Brain microvascular endothelial cell (primary cell): Measurements from ENCODE around the gene C1orf50.

Source experiments
- DNase-seq: peaks from one replicate; pipeline ENCODE4 v3.0.0-alpha.2; 2020
- H3K27ac ChIP-seq: fragments of 250-450 bp; sonication (Bioruptor Pico); 2 replicates; pipeline ENCODE4 v1.5.1; 2020; ENCODE audit warnings: mild to moderate bottlenecking, moderate library complexity
- H3K27me3 ChIP-seq: fragments of 250-450 bp; sonication (Bioruptor Pico); replicated peaks from 2 replicates; pipeline ENCODE4 v1.5.1; 2020; ENCODE audit warnings: mild to moderate bottlenecking
- H3K36me3 ChIP-seq: fragments of 250-450 bp; sonication (Bioruptor Pico); replicated peaks from 2 replicates; pipeline ENCODE4 v1.5.1; 2020; ENCODE audit warnings: mild to moderate bottlenecking
- H3K4me3 ChIP-seq: 2 replicates; pipeline ENCODE4 v1.5.1; 2011; ENCODE audit warnings: low read depth, mild to moderate bottlenecking, control low read depth, low read length, moderate library complexity
- in situ Hi-C: cut with HindIII; loops from 2 replicates; pipeline ENCODE4 v1.10.0; 2017; ENCODE audit warnings: low sequenced_read_pairs, low pct_ligation_motif_present
- TF ChIP-seq, protein P1 (sequence below): IDR thresholded peaks from 2 replicates; pipeline ENCODE4 v1.5.1; 2011; ENCODE audit warnings: low read depth, mild to moderate bottlenecking, moderate library complexity, low read length, control low read depth, inconsistent platforms; ENCODE audit errors: missing control alignments

Gene C1orf50

DNA sequence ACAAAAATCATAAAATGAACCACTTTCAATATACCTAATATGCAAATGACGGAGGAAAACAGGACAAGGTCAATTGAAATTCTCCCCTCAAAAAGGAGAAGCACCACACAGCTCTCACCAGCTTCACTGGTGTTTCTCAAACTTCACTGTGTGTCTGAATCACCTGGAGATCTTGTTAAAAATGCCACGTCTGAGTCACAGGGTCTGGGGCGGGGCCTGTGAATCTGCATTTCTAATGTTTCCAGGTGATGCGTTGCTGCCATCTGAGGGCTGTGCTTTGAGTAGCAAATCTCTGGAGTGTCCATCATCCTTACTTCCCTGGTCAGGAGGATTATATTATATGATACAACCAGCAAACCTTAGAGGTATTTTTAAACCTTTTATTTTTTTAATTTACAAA is 36.1 kb upstream of the C1orf50 start:
- TF ChIP-seq, protein P1, sequence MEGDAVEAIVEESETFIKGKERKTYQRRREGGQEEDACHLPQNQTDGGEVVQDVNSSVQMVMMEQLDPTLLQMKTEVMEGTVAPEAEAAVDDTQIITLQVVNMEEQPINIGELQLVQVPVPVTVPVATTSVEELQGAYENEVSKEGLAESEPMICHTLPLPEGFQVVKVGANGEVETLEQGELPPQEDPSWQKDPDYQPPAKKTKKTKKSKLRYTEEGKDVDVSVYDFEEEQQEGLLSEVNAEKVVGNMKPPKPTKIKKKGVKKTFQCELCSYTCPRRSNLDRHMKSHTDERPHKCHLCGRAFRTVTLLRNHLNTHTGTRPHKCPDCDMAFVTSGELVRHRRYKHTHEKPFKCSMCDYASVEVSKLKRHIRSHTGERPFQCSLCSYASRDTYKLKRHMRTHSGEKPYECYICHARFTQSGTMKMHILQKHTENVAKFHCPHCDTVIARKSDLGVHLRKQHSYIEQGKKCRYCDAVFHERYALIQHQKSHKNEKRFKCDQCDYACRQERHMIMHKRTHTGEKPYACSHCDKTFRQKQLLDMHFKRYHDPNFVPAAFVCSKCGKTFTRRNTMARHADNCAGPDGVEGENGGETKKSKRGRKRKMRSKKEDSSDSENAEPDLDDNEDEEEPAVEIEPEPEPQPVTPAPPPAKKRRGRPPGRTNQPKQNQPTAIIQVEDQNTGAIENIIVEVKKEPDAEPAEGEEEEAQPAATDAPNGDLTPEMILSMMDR: no peak
- no peak overlapping the region for H3K27ac ChIP-seq
- no peaks in the 10 kb centered on the region for H3K36me3 ChIP-seq
- no peak overlapping the region for H3K4me3 ChIP-seq
- in situ Hi-C loops: no loop called here
- no peaks in the 10 kb centered on the region for H3K27me3 ChIP-seq
- no peak for DNase-seq

DNA sequence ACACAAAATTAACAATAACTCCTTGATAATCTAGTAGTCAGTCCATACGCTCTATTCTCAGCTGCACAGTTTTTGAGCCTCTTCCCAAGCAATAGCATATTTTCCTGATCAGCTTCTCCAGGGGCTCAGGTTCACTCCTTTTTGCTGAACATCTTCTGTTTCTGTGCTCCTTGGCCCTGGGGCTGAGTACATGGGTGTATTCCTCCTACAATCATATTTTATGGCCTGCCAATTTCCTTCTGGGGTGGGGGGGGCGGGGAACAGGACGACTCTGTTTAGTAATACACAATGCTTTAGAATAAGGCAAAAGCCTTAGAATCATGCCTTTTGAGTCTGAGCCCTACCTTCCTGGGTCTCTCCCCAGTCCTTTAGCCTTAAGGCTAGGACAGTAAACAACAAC is 35.5 kb upstream of the C1orf50 start:
- H3K27ac ChIP-seq: no peak overlapping the region
- TF ChIP-seq, protein P1: no peak
- in situ Hi-C loops: no loop called here

DNA sequence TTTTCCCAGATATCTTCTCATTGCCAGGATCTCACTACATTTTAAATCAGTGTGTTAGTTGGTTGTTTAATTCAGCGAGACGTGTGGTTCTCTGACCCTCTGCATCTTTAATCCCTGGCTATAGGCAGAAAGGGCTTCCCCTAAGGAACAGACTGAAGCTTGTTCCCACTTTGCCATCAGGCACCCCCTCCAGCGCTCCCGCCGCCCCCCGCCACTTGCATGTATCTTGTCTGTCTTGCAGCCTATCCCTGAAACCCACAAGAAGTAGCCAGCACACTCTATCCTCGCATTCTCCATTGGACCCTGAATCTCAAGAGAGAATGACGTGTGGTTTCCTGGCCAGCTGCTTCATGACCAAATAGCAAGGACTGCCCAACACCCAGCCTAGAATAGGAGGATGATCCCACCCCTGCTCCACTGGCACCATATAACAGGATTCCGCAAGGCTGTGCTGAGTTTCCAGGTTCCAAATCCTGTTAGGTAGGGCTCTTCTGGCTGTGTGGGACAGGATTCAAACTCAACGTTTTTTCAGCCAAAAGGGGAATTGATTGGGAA is 34.8 kb upstream of the C1orf50 start:
- TF ChIP-seq, protein P1: no peak
- no peak overlapping the region for H3K4me3 ChIP-seq
- no peak for DNase-seq
- no peaks in the 10 kb centered on the region for H3K27me3 ChIP-seq
- H3K27ac ChIP-seq: no peak overlapping the region
- H3K36me3 ChIP-seq: no peaks in the 10 kb centered on the region
- in situ Hi-C loops: no loop called here

More for the DNA sequence above, 35.5 kb upstream of the C1orf50 start:
- H3K27me3 ChIP-seq: no peaks in the 10 kb centered on the region
- no peak for DNase-seq
- H3K4me3 ChIP-seq: no peak overlapping the region
- H3K36me3 ChIP-seq: no peaks in the 10 kb centered on the region

DNA sequence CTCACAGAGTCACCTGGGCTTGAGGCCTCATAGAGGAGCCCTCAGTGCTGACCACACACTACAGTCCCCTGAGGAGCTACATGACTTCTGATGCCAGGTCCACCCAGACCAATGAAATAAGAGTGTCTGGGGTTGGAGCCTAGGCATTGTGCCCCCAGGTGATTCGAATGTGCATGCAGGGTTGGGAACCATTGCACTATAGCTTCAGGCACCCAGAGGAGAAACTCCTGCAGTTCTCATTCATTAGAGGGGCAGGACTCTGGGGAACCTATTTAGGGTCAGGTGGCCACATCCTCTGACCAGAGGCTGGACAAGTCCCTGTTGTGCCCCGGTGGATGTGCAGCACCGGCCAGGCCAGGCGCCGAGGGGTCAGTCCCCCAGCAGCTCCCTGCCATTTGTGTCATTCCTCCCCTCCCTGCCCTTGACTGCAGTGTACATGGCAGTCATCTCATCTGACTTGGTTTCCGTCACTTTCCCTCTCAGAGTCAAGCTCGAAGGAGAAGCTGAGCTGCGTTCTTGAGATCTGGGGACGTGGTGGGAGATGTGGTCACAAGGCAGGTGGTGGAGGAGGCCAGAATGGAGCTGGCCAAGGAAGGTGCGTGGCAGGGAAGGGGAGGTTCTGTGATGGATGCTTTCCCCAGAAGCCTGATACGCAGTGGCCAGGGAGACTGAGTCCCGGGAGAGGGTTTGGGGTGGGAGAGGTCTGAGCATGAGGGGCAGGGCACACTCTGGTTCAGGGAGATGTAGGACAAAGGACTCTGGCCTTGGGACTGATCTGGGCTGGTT is 33.4 kb upstream of the C1orf50 start:
- no peak for DNase-seq
- H3K27ac ChIP-seq: no peak overlapping the region
- no peaks in the 10 kb centered on the region for H3K36me3 ChIP-seq
- H3K27me3 ChIP-seq: no peaks in the 10 kb centered on the region
- TF ChIP-seq, protein P1: no peak
- in situ Hi-C loops: no loop called here
- no peak overlapping the region for H3K4me3 ChIP-seq

DNA sequence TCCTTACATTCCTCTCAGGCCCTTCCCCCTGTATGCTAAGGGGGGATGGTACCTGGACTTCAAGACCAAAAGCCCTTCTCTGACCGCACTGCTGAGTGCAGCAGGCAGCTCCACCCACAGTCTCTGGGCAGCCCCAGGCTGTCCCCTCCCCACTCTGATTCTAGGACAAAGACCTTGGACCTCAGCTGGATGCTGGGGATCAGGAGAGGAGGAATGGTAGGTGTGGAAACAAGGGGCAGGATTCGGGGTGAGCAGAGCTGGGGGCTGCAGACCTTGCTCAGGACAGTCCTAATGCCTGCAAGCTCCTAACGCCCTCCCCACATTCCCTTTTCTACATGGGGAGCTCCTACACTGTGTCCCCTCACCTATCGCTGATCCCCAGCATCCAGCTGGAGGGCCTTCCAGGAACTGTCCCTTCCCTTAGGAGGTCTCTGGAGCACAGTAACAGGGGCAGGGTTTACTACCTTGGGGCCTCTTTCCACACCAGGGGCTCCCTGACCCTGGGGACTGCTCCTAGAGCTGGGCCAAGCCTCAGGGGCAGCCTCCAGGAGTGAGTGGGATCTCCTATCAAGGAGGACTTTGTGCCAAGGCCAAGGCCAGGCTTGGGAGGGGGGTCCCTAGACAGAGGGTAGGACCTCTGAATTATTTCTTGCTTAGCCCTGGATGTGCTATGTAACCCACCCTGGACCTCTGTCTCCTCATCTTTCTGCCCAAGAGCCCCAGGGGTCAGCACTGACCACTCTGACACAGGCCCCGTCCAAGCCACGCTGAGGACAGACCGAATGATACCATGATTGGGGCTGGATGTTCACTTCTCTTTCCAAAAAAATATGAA is 32.6 kb upstream of the C1orf50 start:
- no peak for DNase-seq
- in situ Hi-C loops: no loop called here
- TF ChIP-seq, protein P1: no peak
- Histone ChIP-seq H3K4me3 (no peak overlapping the region), H3K27ac (no peak overlapping the region), H3K27me3 (no peaks in the 10 kb centered on the region), H3K36me3 (no peaks in the 10 kb centered on the region)
